KMS-11 (cell line): ENCODE measurements around the gene UBTD2.

Experiments
- H2AFZ ChIP-seq: fragments of 200-600 bp; sonication (generic); 2 replicates; pipeline ENCODE4 v1.6.1; 2016; ENCODE audit warnings: antibody characterized with exemption, mixed run types, low read depth
- H3K27ac ChIP-seq: fragments of 200-600 bp; sonication (generic); 2 replicates; pipeline ENCODE4 v1.6.1; 2016; ENCODE audit warnings: mild to moderate bottlenecking, mixed run types
- H3K27me3 ChIP-seq: fragments of 200-600 bp; sonication (generic); 2 replicates; pipeline ENCODE4 v1.6.1; 2017; ENCODE audit warnings: mild to moderate bottlenecking, low read depth, mixed run types, moderate library complexity; ENCODE audit not compliant: insufficient read depth
- H3K36me3 ChIP-seq: fragments of 200-600 bp; sonication (generic); 2 replicates; pipeline ENCODE4 v1.6.1; 2017; ENCODE audit warnings: mild to moderate bottlenecking, mixed run types; ENCODE audit not compliant: insufficient read depth
- H3K4me1 ChIP-seq: fragments of 200-600 bp; sonication (generic); 2 replicates; pipeline ENCODE4 v1.6.1; 2016; ENCODE audit warnings: mild to moderate bottlenecking, low read depth, mixed run types; ENCODE audit not compliant: poor library complexity, severe bottlenecking
- H3K4me2 ChIP-seq: fragments of 200-600 bp; sonication (generic); 2 replicates; pipeline ENCODE4 v1.7.0; 2016; ENCODE audit warnings: mild to moderate bottlenecking, mixed run types
- H3K4me3 ChIP-seq: fragments of 200-600 bp; sonication (generic); IDR thresholded peaks from 2 replicates; pipeline ENCODE4 v1.6.1; 2017; ENCODE audit warnings: low read depth, low read length, mixed read lengths; ENCODE audit not compliant: insufficient read depth
- H3K79me2 ChIP-seq: fragments of 200-600 bp; sonication (generic); 2 replicates; pipeline ENCODE4 v1.6.1; 2016; ENCODE audit warnings: low read depth, mixed run types; ENCODE audit not compliant: insufficient read depth
- H3K9ac ChIP-seq: fragments of 200-600 bp; sonication (generic); 2 replicates; pipeline ENCODE4 v1.6.1; 2016; ENCODE audit warnings: mild to moderate bottlenecking, mixed run types
- H4K20me1 ChIP-seq: fragments of 200-600 bp; sonication (generic); 2 replicates; pipeline ENCODE4 v1.6.1; 2016; ENCODE audit warnings: mild to moderate bottlenecking, mixed run types; ENCODE audit not compliant: insufficient read depth
- CTCF ChIP-seq: fragments of 200-600 bp; sonication (generic); conservative IDR thresholded peaks from 2 replicates; pipeline ENCODE4 v1.6.1; 2017; ENCODE audit warnings: low read depth, mild to moderate bottlenecking, antibody characterized with exemption, low read length, moderate library complexity, mixed read lengths

UBTD2 gene

GRCh38 chr5:172321593-172321992 lies 38.0 kb upstream of the UBTD2 start:
- Histone ChIP-seq H3K9ac (no peak overlapping the region), H3K79me2 (no peaks in the 10 kb centered on the region), H4K20me1 (no peaks in the 10 kb centered on the region), H3K27ac (no peak overlapping the region), H3K4me1 (no peaks in the 10 kb centered on the region), H2AFZ (no peak overlapping the region), H3K4me2 (no peak overlapping the region), H3K27me3 (no peaks in the 10 kb centered on the region), H3K36me3 (no peaks in the 10 kb centered on the region), H3K4me3 (no peak overlapping the region)
- no peak for TF ChIP-seq CTCF

GRCh38 chr5:172319708-172320441 lies 36.3 kb upstream of the UBTD2 start:
- Histone ChIP-seq H3K79me2 (no peaks in the 10 kb centered on the region), H3K4me2 (no peak overlapping the region), H3K27me3 (no peaks in the 10 kb centered on the region), H3K27ac (no peak overlapping the region), H3K4me1 (no peaks in the 10 kb centered on the region), H3K36me3 (no peaks in the 10 kb centered on the region), H3K4me3 (no peak overlapping the region), H4K20me1 (no peaks in the 10 kb centered on the region), H2AFZ (no peak overlapping the region), H3K9ac (no peak overlapping the region)
- no peak for TF ChIP-seq CTCF

- TF ChIP-seq CTCF, result no peak
Measured at GRCh38 chr5:172315587-172316493, 32.3 kb upstream of the UBTD2 start.

GRCh38 chr5:172313915-172314314 lies 30.4 kb upstream of the UBTD2 start:
- no peak overlapping the region for H3K9ac ChIP-seq
- H3K4me3 ChIP-seq, result no peak overlapping the region
- no peaks in the 10 kb centered on the region for H3K36me3 ChIP-seq
- no peak for TF ChIP-seq CTCF
- H3K4me1 ChIP-seq, result no peaks in the 10 kb centered on the region
- no peak overlapping the region for H3K4me2 ChIP-seq
- H2AFZ ChIP-seq, result no peak overlapping the region
- H3K79me2 ChIP-seq, result no peaks in the 10 kb centered on the region
- no peak overlapping the region for H3K27ac ChIP-seq
- H3K27me3 ChIP-seq, result no peaks in the 10 kb centered on the region
- H4K20me1 ChIP-seq, result no peaks in the 10 kb centered on the region

More at GRCh38 chr5:172315587-172316493, 32.3 kb upstream of the UBTD2 start:
- Histone ChIP-seq H3K79me2 (no peaks in the 10 kb centered on the region), H2AFZ (no peak overlapping the region), H4K20me1 (no peaks in the 10 kb centered on the region), H3K36me3 (no peaks in the 10 kb centered on the region), H3K4me1 (no peaks in the 10 kb centered on the region), H3K4me3 (no peak overlapping the region), H3K4me2 (no peak overlapping the region), H3K27me3 (no peaks in the 10 kb centered on the region), H3K9ac (no peak overlapping the region), H3K27ac (no peak overlapping the region)
